SK-N-MC (cell line): ENCODE results near the gene TIMM44.

Source experiments
- DNase-seq: peaks from one replicate; pipeline ENCODE4 v3.0.0-alpha.2; 2011; ENCODE audit warnings: low read depth, low spot score
- H3K27ac ChIP-seq: fragments of 200-600 bp; sonication (generic); 2 replicates; pipeline ENCODE4 v1.5.1; 2016; ENCODE audit warnings: mixed run types
- H3K36me3 ChIP-seq: fragments of 200-600 bp; sonication (generic); 2 replicates; pipeline ENCODE4 v1.6.1; 2017; ENCODE audit warnings: antibody characterized with exemption, low read length, mixed read lengths; ENCODE audit not compliant: insufficient read depth
- H3K4me3 ChIP-seq: fragments of 200-600 bp; sonication (generic); 2 replicates; pipeline ENCODE4 v1.5.1; 2016
- H3K9ac ChIP-seq: fragments of 200-600 bp; sonication (generic); 2 replicates; pipeline ENCODE4 v1.8.0; 2017; ENCODE audit warnings: mixed run types, mixed read lengths; ENCODE audit not compliant: insufficient read length
- H3K9me3 ChIP-seq: fragments of 200-600 bp; sonication (generic); 2 replicates; pipeline ENCODE4 v1.6.1; 2017; ENCODE audit warnings: low read depth, mild to moderate bottlenecking, antibody characterized with exemption, low read length, moderate library complexity, mixed read lengths
- EZH2 ChIP-seq: fragments of 200-600 bp; sonication (generic); IDR thresholded peaks from one replicate; pipeline ENCODE4 v1.6.1; 2017; ENCODE audit warnings: antibody characterized with exemption
- FOXP2 ChIP-seq: optimal IDR thresholded peaks from 2 replicates; pipeline ENCODE3; 2011; ENCODE audit warnings: mild to moderate bottlenecking, moderate library complexity; ENCODE audit not compliant: insufficient read depth; ENCODE audit errors: extremely low read length, control extremely low read depth
- POLR2AphosphoS5 ChIP-seq: IDR thresholded peaks from 2 replicates; pipeline ENCODE4 v1.6.1; 2012; ENCODE audit warnings: mild to moderate bottlenecking, low read depth, low read length, borderline replicate concordance

The TIMM44 gene

GRCh38 chr19:7983995-7984837 is 40.8 kb upstream of the TIMM44 start:
- peaks cover 91% of the 10 kb centered on the region for H3K36me3 ChIP-seq
- no peaks in the 10 kb centered on the region for H3K9me3 ChIP-seq
- TF ChIP-seq EZH2 (no peak), FOXP2 (no peak), POLR2AphosphoS5 (no peak)
- DNase-seq: no peak
- H3K4me3 ChIP-seq: no peak overlapping the region
- no peak overlapping the region for H3K27ac ChIP-seq
- H3K9ac ChIP-seq: no peak overlapping the region

- peaks cover 90% of the 10 kb centered on the region for H3K36me3 ChIP-seq
- no peak for TF ChIP-seq FOXP2
- TF ChIP-seq POLR2AphosphoS5: no peak
- no peak for TF ChIP-seq EZH2
- no peak overlapping the region for H3K9ac ChIP-seq
- no peak for DNase-seq
- H3K9me3 ChIP-seq: no peaks in the 10 kb centered on the region
- no peak overlapping the region for H3K4me3 ChIP-seq
- H3K27ac ChIP-seq: no peak overlapping the region
These were observed 40.0 kb upstream of the TIMM44 start for GRCh38 chr19:7983286-7983950.

GRCh38 chr19:7982651-7983099 is 39.2 kb upstream of the TIMM44 start:
- Histone ChIP-seq H3K27ac (no peak overlapping the region), H3K36me3 (peaks cover 90% of the 10 kb centered on the region), H3K9me3 (no peaks in the 10 kb centered on the region), H3K9ac (no peak overlapping the region), H3K4me3 (no peak overlapping the region)
- DNase-seq: no peak
- no peak for TF ChIP-seq EZH2
- no peak for TF ChIP-seq POLR2AphosphoS5
- TF ChIP-seq FOXP2: no peak

GRCh38 chr19:7982103-7982502 is 38.6 kb upstream of the TIMM44 start:
- Histone ChIP-seq H3K9ac (no peak overlapping the region), H3K36me3 (peaks cover 91% of the 10 kb centered on the region), H3K27ac (no peak overlapping the region), H3K4me3 (no peak overlapping the region), H3K9me3 (no peaks in the 10 kb centered on the region)
- no peak for DNase-seq
- TF ChIP-seq FOXP2: no peak
- TF ChIP-seq POLR2AphosphoS5: no peak
- TF ChIP-seq EZH2: no peak

GRCh38 chr19:7981661-7982060 is 38.2 kb upstream of the TIMM44 start:
- Histone ChIP-seq H3K27ac (no peak overlapping the region), H3K4me3 (no peak overlapping the region), H3K9ac (no peak overlapping the region), H3K9me3 (no peaks in the 10 kb centered on the region), H3K36me3 (peaks cover 92% of the 10 kb centered on the region)
- TF ChIP-seq POLR2AphosphoS5: no peak
- DNase-seq: no peak

GRCh38 chr19:7981199-7981598 is 37.7 kb upstream of the TIMM44 start:
- peaks cover 87% of the 10 kb centered on the region for H3K36me3 ChIP-seq
- no peak overlapping the region for H3K4me3 ChIP-seq
- H3K9ac ChIP-seq: no peak overlapping the region
- no peak for DNase-seq
- no peak for TF ChIP-seq POLR2AphosphoS5
- TF ChIP-seq FOXP2: no peak
- no peak for TF ChIP-seq EZH2
- H3K9me3 ChIP-seq: no peaks in the 10 kb centered on the region
- no peak overlapping the region for H3K27ac ChIP-seq

- Histone ChIP-seq H3K9ac (no peak overlapping the region), H3K4me3 (no peak overlapping the region), H3K36me3 (peaks cover 82% of the 10 kb centered on the region), H3K9me3 (no peaks in the 10 kb centered on the region), H3K27ac (no peak overlapping the region)
- DNase-seq: no peak
- no peak for TF ChIP-seq POLR2AphosphoS5
- no peak for TF ChIP-seq EZH2
- TF ChIP-seq FOXP2: no peak
These were observed 37.2 kb upstream of the TIMM44 start for GRCh38 chr19:7980635-7981121.

GRCh38 chr19:7980168-7980567 is 36.7 kb upstream of the TIMM44 start:
- H3K4me3 ChIP-seq: no peak overlapping the region
- no peaks in the 10 kb centered on the region for H3K9me3 ChIP-seq
- no peak for DNase-seq
- H3K9ac ChIP-seq: no peak overlapping the region
- H3K36me3 ChIP-seq: peaks cover 77% of the 10 kb centered on the region
- H3K27ac ChIP-seq: no peak overlapping the region
- no peak for TF ChIP-seq FOXP2
- no peak for TF ChIP-seq EZH2
- no peak for TF ChIP-seq POLR2AphosphoS5

- no peak overlapping the region for H3K4me3 ChIP-seq
- H3K36me3 ChIP-seq: peaks cover 75% of the 10 kb centered on the region
- DNase-seq: no peak
- no peak overlapping the region for H3K9ac ChIP-seq
- no peak overlapping the region for H3K27ac ChIP-seq
- no peak for TF ChIP-seq POLR2AphosphoS5
- no peak for TF ChIP-seq EZH2
- no peak for TF ChIP-seq FOXP2
- H3K9me3 ChIP-seq: no peaks in the 10 kb centered on the region
These were observed 36.1 kb upstream of the TIMM44 start for GRCh38 chr19:7979559-7979958.
